Measurements from ENCODE around the gene LPO.

The LPO gene

DNA sequence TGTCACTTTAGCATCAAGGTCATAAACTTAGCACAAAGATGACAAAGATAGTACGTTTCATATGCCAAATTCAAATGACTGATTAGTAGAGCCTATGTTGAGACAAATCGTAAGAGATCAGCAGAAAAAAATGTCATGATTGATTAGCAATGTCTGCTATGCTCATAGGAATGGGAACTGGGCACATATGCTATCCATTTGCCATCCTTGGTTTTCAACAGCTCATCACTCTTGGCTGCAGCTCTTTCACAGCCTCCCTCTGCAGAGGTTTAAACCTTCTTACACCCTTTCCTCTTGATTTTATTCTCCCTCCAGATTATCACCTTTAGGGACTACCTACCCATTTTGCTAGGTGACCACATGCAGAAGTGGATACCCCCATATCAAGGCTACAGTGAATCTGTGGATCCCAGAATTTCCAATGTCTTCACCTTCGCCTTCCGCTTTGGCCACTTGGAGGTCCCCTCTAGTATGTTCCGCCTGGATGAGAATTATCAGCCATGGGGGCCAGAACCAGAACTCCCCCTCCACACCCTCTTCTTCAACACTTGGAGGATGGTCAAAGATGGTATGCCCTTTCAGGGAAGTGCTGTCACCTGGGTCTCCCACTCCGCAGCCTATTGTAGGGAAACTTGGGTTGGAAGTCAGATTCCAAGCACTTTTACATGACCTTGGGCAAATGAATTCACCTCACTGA, 26.2 kb downstream of the LPO start:
- no peak for DNase-seq

- DNase-seq, result no peak
These were observed 26.9 kb downstream of the LPO start for GRCh38 chr17:58265271-58265670.

GRCh38 chr17:58265902-58266875, 27.8 kb downstream of the LPO start:
- DNase-seq, result no peak

GRCh38 chr17:58267347-58268324, 29.3 kb downstream of the LPO start:
- no peak for DNase-seq

DNA sequence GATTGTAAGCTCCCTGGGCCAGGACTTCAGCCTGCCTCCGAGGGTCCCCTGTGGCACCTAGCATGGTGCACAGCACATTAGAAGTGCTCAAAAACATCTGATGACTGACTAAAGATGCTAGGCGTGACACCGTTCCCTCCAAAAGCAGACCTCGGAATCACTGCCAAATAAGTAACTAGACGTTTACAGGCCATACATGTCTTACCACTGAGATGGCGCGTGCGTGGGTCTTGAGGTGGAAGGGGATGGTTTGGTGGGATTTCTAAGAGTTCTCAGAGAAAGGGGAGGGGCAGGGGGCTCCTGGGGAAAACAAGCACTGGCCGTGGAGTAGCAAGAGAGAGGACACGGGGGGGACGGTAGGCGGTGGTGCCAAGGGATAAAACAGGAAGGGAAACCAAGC, 29.9 kb downstream of the LPO start:
- DNase-seq, result no peak

- DNase-seq, result no peak
These were observed 30.6 kb downstream of the LPO start for GRCh38 chr17:58268774-58269556.

DNA sequence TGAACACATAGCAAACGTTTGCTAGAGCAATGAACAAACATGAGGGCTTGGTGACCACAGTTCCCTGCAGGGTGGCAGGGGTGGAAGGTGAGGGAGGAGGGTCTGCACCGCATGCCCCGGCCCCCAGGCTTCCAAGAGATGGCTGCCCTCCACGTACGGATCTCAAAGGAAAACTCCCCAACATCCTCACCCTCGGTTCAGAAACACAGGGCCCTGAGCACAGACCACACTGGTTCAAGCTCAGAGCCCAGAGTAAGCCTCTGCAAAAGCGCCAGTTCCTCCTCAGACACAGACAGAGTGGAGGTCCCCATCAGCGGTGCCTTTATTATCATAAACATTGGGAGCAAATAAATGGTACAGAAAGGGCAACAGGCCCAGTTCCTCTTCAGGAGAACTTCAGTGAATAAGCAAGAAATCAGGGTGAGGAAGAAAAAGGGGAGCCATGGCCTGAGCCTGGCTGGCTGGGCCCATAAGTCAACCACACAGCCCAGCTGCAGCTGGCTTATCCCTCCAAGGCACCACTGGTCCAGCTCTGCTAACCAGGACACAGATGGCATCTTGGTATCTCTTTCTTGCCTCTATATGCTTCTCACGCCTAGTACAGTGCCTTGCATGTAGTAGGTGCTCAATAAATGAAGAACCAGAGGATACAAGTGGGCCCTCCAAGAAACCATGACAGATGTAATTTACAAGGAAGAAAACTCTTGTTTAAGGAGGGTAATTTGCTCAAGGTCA, 31.3 kb downstream of the LPO start:
- DNase-seq, result no peak

GRCh38 chr17:58270476-58271215, 32.3 kb downstream of the LPO start:
- no peak for DNase-seq

DNA sequence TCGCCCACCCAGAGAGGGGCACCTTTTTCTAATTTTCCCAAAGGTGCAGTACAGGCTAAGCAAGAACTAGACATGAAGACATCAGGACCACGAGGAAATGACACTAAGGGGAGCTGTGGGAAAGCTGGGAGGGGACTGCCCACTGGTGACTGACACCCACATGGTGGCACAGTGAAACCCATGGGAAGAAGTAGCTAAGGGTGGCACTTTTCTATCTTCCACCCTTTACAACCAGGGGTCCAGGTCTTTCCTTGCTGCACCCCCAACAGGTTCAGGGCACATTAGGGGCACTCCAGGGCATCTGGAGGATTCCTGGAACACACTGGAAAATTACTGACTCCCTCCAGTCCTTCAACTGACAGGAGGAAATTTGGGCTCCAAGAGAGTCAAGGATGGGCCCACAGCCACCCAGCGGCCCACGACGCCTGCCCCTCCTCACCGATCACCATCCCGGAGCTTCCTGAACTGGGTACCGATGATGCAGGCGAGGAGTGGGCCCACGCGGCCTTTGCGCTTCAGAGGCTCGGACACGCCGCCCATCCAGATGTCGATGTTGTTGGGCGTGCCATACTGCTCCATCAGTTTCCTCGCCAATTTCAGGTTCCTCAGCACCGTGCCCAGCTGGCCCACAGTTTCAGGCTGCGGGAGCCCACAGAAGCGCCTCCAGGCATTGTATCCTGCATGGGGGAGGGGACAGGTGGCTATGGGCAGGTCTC, 33.0 kb downstream of the LPO start:
- no peak for DNase-seq

- DNase-seq, result no peak
These were observed 34.2 kb downstream of the LPO start for GRCh38 chr17:58272367-58273280.

- DNase-seq, result no peak
These were observed 35.2 kb downstream of the LPO start for GRCh38 chr17:58273453-58274104.

DNA sequence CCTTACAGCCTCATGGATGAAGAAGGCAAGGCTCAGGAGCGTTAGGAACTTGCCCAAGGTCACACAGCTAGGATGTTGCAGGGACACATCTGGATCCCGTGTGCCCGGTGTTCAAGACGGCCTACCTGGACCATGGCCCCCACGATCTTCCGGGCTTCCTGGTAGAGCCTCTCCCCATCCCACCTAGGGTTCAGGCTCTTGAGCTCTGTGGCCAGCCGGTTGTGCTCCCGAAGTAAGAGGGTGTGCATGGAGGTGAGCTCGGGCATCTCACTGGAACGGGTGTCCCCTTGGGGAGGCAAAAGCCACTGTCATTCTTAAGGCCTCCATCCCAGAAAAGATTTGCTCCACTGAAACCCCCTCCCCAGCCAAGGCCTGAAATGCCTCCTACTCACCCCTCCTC, 37.0 kb downstream of the LPO start:
- DNase-seq, result no peak

- no peak for DNase-seq
These were observed 38.0 kb downstream of the LPO start for GRCh38 chr17:58276423-58276822.

DNA sequence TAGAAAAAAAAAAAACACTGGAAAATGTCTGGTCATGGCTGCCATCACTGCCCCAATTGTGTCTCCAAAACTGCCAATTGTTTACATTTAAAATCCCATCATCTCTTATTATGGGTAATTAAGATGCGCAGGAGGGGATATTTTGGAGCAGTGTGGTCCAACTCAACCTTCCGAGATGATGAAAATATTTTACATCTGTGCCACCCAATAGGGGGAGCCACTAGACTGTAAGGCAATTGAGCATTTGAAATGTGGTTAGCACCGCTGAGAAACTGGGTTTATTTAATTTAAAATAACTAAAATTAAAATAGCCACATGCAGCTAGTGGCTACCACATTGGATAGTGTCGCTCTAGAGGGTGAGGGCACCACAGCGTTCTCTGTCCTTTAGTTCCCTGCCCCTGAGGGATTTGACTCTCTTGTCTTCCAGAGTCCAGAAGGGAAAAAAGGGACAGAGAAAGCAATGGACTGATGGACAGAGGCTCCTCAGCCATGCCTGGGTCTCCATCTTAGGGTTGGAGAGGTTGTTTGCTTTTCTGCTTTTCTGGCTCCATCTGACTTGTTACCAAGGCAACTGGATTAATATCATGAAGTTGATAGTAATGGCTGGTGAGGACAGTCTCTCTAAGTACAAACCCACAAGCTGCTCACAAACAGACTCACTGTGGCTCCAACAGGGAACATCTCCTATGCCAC, 38.9 kb downstream of the LPO start:
- DNase-seq, result no peak

GRCh38 chr17:58277802-58278595, 39.6 kb downstream of the LPO start:
- DNase-seq, result no peak

DNA sequence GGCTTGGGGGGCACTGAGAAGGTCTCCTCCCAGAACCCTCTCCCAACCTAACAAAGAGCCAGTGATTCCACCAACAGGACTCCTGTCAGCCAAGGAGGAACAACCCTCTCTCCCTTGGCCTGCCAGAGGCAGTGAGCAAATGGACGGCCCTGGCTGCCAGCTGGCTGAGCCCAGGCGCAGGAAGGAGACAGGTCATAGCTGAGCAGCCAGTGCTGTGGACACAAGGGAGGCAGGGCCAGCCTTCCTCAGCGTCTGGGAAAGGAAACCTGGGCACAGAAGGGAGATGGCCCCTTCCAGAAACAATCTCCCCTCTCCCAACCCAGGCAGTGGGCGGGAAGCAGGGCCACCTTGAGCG, 40.3 kb downstream of the LPO start:
- DNase-seq, result no peak

All from activated CD4-positive, alpha-beta T cell treated with anti-CD3 and anti-CD28 coated beads, Interleukin-2, amount 50 U/mL, for 4 hours (primary cell).